ENCODE results near the gene NSD2.
A peak's percentile ranks its signal among the peaks of the same experiment; 100 is the strongest.
"Not testable (repeated sequence)": the region's sequence is repeated elsewhere in the genome, so short reads cannot be mapped to it uniquely, and the experiment has no call there.

NSD2 gene

DNA sequence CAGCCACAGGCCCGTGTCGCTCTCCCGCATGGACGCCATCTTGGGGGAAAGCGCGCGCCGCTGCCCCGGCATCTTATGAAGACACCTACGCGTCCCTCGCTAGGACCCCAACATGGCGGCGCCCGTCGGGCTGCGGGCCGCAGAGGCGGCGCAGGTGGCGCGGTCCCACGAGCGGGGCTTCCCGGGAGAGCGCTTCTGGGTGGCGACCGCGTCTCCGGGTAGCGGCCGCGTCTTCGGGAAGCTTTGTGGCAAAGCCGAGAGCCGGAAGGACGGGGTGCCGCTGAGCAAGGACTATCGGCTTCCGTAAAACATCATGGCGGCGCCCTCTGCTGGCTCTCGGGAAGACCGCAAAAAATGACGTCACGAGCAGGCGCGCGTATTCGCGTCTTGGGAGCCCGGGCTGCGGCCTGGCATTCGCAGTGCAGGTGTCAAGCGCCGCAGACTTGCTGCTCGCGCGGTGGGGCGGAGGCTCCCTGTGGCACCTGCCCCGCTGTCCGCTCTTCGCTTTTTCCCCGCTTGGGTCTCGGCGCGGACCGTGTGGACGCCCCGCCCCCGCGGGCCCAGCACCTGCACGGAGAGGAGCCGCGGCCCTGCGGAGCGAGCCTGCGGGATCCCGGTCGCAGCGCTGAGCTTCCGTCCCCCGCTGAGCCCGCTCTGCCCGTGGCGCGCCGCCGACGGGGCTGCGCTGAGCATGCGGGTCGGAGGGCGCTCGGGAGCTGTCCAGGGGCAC lies 137.9 kb downstream of the NSD2 start, which contains the start of gene NELFA:
Gene NELFA (minus strand): TSS at position 54 of the 730 bp plus-strand sequence. CDS start 15 bp downstream, at position 39.
- DNase-seq, result peak; percentile 96

DNA sequence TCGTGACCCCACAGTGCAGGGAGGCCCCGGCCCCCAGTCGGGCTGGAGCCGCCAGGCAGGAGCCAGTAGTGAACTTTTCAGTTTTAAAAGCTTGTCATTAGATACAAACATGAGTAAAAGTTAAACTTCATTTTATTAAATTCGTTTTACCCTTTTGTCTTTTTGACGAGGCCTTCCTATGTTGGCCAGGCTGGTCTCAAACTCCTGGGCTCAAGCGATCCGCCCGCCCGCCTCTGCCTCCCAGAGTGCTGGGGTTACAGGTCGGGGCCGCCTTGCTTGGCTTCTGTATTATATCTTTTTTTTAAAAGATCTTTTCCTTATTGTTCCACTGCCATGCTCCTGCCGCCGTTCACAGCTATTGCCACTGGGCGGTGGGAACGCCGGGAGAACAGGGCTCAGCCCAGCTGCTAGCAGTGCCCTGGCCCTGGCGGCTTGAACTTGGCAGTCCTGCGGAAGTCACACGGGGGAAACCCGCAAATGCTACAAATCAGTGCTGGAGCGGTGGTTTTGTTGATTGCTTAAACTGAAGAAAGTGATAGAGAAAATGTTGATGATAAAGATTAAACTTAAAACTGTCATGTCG lies 138.5 kb downstream of the NSD2 start:
- peak; percentile 47 for DNase-seq

DNA sequence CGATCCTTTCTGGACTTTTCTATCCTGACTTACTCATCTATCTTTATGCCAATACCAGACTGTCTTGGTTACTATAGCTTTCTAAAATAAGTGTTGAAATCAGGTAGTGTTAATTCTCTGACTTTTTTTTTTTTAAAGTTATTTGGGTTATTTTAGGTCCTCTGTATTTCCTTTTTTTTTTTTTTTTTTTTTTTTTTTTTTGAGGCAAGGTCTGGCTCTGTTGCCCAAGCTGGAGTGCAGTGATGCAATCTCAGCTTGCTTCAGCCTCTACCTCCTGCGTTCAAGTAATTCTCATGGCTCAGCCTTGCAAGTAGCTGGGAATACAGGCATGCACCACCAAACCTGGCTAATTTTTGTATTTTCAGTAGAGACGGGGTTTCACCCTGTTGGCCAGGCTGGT lies 140.4 kb downstream of the NSD2 start:
- no peak for DNase-seq

DNA sequence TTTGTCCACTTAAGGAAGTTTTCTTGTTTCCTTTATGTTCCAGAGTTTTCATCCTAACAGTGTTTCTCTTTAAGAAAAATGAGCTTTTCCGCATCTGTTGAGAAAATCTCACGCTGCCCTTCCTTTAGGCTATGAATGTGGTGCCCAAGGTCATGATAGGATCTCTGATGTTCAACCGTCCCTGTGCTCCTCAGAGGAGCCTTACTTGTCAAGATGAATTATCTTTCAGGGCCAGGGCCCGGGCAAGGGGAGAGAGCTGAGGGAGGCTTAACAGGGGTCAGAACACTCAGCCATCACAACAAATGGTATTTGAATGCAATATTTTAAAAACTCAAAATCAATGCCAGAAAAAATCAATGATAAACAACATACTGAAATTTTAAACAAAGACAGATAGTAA lies 143.8 kb downstream of the NSD2 start:
- no peak for DNase-seq

DNA sequence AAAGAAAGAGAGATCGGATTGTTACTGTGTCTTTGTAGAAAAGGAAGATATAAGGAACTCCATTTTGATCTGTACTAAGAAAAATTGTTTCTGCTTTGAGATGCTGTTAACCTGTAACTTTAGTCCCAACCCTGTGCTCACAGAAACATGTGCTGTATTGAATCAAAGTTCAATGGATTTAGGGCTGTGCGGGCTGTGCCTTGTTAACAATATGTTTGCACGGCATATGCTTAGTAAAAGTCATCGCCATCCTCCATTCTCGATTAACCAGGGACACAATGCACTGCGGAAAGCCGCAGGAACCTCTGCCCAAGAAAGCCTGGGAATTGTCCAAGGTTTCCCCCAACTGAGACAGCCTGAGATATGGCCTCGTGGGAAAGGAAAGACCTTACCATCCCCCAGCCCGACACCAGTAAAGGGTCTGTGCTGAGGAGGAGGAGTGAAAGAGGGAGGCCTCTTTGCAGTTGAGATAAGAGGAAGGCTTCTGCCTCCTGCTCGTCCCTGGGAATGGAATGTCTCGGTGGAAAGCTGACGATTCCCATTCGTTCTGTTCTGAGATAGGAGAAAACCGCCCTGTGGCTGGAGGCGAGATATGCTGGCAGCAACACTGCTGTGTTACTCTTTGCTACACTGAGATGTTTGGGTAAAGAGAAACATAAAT lies 150.3 kb downstream of the NSD2 start:
- DNase-seq, result not testable (repeated sequence)

DNA sequence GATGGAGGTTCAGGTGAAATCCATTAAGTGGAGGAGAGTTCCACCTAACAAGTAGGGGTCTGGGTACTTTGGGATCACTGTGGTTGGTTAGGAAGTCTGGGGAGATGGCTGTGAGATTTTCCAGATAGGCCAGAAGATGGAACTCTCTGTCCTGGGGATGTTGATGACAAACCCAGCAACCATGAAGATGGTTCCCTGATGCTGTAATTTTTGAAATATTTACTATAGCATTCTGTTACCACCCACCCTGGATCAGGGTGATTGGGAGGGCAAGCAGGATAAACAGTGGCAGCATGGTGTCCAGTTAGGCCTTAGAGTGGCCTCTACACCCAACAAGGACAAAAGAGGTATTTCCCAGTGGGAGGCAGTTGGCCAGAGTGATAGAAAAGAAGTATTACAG lies 153.5 kb downstream of the NSD2 start:
- no peak for DNase-seq

DNA sequence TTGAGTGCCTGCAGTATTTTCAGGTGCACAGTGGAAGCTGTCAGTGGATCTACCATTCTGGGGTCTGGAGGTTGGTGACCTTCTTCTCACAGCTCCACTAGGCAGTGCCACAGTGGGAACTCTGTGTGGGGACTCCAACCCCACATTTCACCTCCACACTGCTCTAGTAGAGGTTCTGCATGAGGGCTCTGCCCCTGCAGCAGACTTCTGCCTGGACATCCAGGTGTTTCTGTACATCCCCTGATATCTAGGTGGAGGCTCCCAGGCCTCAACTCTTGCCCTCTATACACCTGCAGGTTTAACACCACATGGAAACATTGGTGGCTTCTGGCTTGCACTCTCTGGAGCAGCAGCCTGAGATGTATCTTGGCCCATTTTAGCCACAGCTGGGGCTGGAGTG lies 154.6 kb downstream of the NSD2 start:
- DNase-seq, result no peak

DNA sequence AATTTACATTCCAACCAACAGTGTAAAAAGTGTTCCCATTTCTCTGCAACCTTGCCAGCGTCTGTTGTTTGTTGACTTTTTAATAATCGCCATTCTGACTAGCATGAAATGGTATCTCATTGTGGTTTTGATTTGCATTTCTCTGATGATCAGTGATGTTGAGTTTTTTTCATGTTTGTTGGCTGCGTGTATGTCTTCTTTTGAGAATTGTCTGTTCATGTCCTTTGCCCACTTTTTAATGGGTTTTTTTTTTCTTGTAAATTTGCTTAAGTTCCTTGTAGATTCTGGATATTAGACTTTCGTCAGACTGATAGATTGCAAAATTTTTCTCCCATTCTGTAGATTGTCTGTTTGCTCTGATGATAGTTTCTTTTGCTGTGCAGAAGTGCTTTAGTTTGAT lies 155.9 kb downstream of the NSD2 start:
- not testable (repeated sequence) for DNase-seq

DNA sequence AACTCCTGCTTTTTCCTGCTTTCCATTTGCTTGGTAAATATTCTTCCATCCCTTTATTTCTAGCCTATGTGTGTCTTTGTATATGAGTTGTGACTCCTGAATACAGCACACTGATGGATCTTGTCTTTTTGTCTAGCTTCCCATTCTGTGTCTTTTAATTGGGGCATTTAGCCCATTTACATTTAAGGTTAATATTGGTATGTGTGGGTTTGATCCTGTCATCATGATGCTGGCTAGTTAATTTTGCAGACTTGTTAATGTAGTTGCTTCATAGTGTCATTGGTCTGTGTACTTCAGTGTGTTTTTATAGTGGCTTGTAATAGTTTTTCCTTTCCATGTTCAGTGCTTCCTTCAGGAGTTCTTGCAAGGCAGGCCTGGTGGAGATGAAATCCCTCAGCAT lies 160.0 kb downstream of the NSD2 start:
- not testable (repeated sequence) for DNase-seq

Data from activated CD8-positive, alpha-beta memory T cell treated with anti-CD3 and anti-CD28 coated beads, Interleukin-2, amount 50 U/mL, for 4 hours (primary cell).